Stomach (tissue), 9 donors: ENCODE measurements around the gene CBARP. TPM values are rescaled to one million over a fixed set of nuclear protein-coding genes. Genes with fewer than 3 reads are reported as not detected.

Experiments used
- DNase-seq, 2 donors: peaks; one replicate each; pipeline versions ENCODE4 v3.0.0 to v3.0.0-alpha.2; 2013 to 2019
- H3K27ac ChIP-seq, 5 donors: fragments of 200-600 bp in 4 of 5; sonication (generic) in 4 of 5; one replicate each; pipeline ENCODE4 v1.5.1; 2013 to 2019; ENCODE audit warnings: mild to moderate bottlenecking in 1 of 5, moderate library complexity in 1 of 5
- H3K27me3 ChIP-seq, 3 donors: fragments of 200-600 bp; sonication (generic); one replicate each; pipeline ENCODE4 v1.5.1; 2017 to 2019; ENCODE audit warnings: mixed run types in 1 of 3
- H3K36me3 ChIP-seq, 4 donors: fragments of 200-600 bp; sonication (generic); 1 replicate in 3 of 4; 2 replicates in 1 of 4; pipeline ENCODE4 v1.5.1; 2016 to 2019
- H3K4me1 ChIP-seq, 4 donors: fragments of 200-600 bp; sonication (generic); one replicate each; pipeline ENCODE4 v1.5.1; 2016 to 2019
- H3K4me3 ChIP-seq, 4 donors: fragments of 200-600 bp; sonication (generic) in 3 of 4; one replicate each; pipeline ENCODE4 v1.5.1; 2016 to 2019; ENCODE audit warnings: mild to moderate bottlenecking in 1 of 4
- H3K9me3 ChIP-seq, 4 donors: fragments of 200-600 bp; sonication (generic); one replicate each; pipeline ENCODE4 v1.5.1; 2016 to 2019
- EP300 ChIP-seq: sonication (generic); formaldehyde crosslinking; IDR thresholded peaks from one replicate; pipeline ENCODE4 v1.6.1; 2017; ENCODE audit warnings: antibody characterized with exemption
- POLR2A ChIP-seq, 4 donors: fragments of 450-650 bp; IDR thresholded peaks; one replicate each; pipeline ENCODE4 v1.6.1; 2016; ENCODE audit warnings: antibody characterized with exemption in 4 of 4, control low read depth in 2 of 4, mild to moderate bottlenecking in 1 of 4, moderate library complexity in 1 of 4
- POLR2AphosphoS5 ChIP-seq, 3 donors: sonication (generic); formaldehyde crosslinking; IDR thresholded peaks; one replicate each; pipeline ENCODE4 v1.6.1; 2016; ENCODE audit warnings: antibody characterized with exemption in 3 of 3
- WGBS, 5 donors: extraction: QIAGEN DNeasy Blood & Tissue Kit in 3 of 5; methylation state at CpG; one replicate each; pipeline versions ENCODE4 v1.1.5 to v1.1.7; 2013 to 2018; 5-methylcytosine and 5-hydroxymethylcytosine counted together
- intact Hi-C: fragments of 100-400 bp; cut with DNase I; formaldehyde crosslinking; loops from one replicate; pipeline ENCODE4 v1.15.1; 2023; ENCODE audit warnings: low total_unique reads
- polyA plus RNA-seq, 3 donors: library from polyadenylated mRNA; stranded (reverse); fragments of 200-250 nt; gene quantifications; one replicate each; pipeline ENCODE4 v1.2.3, GENCODE V29; 2013
- total RNA-seq, 5 donors: library from RNA; depleted of rRNA; stranded (reverse); fragments of >200 nt; gene quantifications; one replicate each; pipeline versions ENCODE4 v1.1.0 to v1.2.3, GENCODE V29; 2014 to 2016
- TF ChIP-seq, protein P1 (sequence below), 7 experiments: fragments of 450-650 bp in 4 of 7; fragments of 200-600 bp in 3 of 7; sonication (generic) in 3 of 7; IDR thresholded peaks; one replicate each; pipeline ENCODE4 v1.5.1; 2016 to 2019; ENCODE audit warnings: antibody characterized with exemption in 7 of 7, control low read depth in 2 of 7, mild to moderate bottlenecking in 1 of 7
- donor health status: healthy with polysubstance abuse.
- donor health status: Bipolar disorder and iron deficiency.
- donor health status: healthy.

CBARP gene
- total and polyA plus RNA-seq, 8 donors: 0.19 to 8.9 (median 0.78) TPM; not detected in 4

DNA sequence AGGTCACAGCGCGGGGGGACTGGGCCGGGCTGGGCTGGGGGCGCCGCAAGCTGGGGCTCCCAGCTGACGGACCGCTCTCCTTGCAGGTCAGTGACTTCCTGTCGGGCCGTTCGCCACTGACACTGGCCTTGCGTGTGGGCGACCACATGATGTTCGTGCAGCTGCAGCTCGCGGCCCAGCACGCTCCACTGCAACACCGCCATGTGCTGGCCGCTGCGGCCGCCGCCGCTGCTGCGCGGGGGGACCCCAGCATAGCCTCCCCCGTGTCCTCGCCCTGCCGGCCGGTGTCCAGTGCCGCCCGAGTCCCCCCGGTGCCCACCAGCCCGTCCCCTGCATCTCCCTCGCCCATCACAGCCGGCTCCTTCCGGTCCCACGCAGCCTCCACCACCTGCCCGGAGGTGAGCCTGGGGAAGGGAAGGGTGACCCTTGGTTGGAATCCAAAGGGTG, 16.3 kb upstream of the CBARP start:
- H3K27ac ChIP-seq: peak overlapping the region; percentile 80 to 100 (median 100)
- TF ChIP-seq, protein P1, sequence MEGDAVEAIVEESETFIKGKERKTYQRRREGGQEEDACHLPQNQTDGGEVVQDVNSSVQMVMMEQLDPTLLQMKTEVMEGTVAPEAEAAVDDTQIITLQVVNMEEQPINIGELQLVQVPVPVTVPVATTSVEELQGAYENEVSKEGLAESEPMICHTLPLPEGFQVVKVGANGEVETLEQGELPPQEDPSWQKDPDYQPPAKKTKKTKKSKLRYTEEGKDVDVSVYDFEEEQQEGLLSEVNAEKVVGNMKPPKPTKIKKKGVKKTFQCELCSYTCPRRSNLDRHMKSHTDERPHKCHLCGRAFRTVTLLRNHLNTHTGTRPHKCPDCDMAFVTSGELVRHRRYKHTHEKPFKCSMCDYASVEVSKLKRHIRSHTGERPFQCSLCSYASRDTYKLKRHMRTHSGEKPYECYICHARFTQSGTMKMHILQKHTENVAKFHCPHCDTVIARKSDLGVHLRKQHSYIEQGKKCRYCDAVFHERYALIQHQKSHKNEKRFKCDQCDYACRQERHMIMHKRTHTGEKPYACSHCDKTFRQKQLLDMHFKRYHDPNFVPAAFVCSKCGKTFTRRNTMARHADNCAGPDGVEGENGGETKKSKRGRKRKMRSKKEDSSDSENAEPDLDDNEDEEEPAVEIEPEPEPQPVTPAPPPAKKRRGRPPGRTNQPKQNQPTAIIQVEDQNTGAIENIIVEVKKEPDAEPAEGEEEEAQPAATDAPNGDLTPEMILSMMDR (IDR thresholded peaks at IDR 0.05): no peak
- no peak for TF ChIP-seq EP300
- peak; percentile 13 to 27 (median 25) for TF ChIP-seq POLR2AphosphoS5 (IDR thresholded peaks at IDR 0.05)
- no peak for TF ChIP-seq POLR2A (IDR thresholded peaks at IDR 0.05)
- no peaks in the 10 kb centered on the region for H3K9me3 ChIP-seq
- DNase-seq: peak in 1 of 2 donors; percentile 47
- intact Hi-C loops: no loop called here
- peaks cover 64 to 80% (median 75%) of the 10 kb centered on the region in 4 donors for H3K4me1 ChIP-seq
- H3K36me3 ChIP-seq: peaks cover 57 to 69% (median 61%) of the 10 kb centered on the region in 4 donors
- no peaks in the 10 kb centered on the region for H3K27me3 ChIP-seq
- 64 to 75% (median 73%) methylated on average over 8 to 37 of the region's 37 CpGs for WGBS, 5 donors
- H3K4me3 ChIP-seq: peak overlapping the region; percentile 68 to 94 (median 84)

DNA sequence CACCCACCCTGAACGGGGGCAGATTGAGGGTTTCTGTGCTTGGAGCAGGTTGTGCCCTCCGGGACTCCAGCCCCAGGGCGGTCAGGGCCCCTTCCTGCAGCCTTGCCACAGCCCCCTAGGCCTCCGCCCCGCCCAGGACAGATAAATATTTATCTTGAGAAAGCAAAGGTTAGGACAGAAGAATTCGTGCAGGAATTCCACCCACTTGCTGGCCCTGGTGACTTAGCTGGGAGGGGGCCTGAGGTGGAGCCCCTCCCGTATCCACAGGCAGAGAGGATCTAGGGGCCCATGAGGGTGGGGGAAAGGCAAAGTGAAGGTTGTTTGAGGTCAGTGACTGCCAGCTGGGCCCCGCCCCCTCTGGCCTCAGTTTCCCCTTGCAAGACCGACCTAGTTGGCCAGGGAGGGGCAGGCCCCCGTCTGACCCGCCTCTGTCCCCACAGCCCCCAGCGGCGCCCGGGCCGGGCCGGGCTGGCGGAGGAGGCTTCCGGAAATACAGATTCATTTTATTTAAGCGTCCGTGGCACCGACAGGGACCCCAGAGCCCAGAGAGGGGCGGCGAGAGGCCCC, 15.8 kb upstream of the CBARP start:
- H3K36me3 ChIP-seq: peaks cover 56 to 69% (median 61%) of the 10 kb centered on the region in 4 donors
- peak overlapping the region; percentile 68 to 94 (median 84) for H3K4me3 ChIP-seq
- no peaks in the 10 kb centered on the region for H3K27me3 ChIP-seq
- no peak for TF ChIP-seq POLR2A (IDR thresholded peaks at IDR 0.05)
- TF ChIP-seq POLR2AphosphoS5 (IDR thresholded peaks at IDR 0.05): peak; percentile 5 to 58 (median 35)
- 27 to 35% (median 32%) methylated on average over 6 to 23 of the region's 23 CpGs for WGBS, 5 donors
- intact Hi-C loops: no loop called here
- DNase-seq: no peak
- H3K9me3 ChIP-seq: no peaks in the 10 kb centered on the region
- peaks cover 59 to 75% (median 70%) of the 10 kb centered on the region in 4 donors for H3K4me1 ChIP-seq
- peak overlapping the region; percentile 80 to 100 (median 100) for H3K27ac ChIP-seq

DNA sequence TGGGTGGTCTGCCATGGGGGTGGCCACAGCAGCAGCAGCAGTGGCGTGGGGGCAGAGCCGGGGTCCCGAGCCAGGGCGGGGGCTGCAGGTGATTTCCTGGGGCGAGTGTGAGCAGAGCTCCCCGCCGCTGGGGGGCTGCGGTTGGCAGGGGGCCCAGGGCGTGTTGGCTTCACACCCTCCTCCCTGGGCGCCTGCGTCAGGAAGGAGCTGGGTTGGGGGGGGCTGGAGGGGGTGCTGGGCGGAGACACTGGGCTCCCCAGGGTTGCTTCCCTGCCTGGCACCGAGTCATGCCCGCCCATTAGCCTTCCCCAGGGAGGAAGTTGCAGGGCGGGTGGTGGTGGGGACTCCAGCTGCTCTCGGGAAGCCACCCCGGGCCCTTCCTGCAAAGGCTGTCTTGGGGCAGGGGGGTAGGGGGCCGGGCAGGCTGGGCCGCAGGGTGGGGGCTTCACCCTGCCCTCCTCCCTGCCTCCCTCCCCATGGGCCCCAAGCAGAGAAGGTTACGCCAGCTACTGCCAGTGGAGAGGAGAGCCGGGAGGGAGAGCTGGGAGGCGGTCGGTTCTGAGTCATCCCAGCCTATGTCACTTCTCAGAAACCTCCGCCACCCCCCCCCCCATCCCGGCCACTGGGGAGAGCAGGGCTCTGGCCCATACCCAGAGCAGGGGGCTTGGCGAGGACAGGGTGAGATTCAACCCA, 15.2 kb upstream of the CBARP start:
- Histone ChIP-seq H3K4me1 (peaks cover 56 to 71% (median 66%) of the 10 kb centered on the region in 4 donors), H3K27me3 (no peaks in the 10 kb centered on the region), H3K4me3 (peak overlapping the region; percentile 68 to 94 (median 84)), H3K36me3 (peaks cover 50 to 63% (median 57%) of the 10 kb centered on the region in 4 donors), H3K27ac (peak overlapping the region; percentile 80 to 100 (median 100)), H3K9me3 (no peaks in the 10 kb centered on the region)
- 0 to 2% (median 1%) methylated on average over 10 to 26 of the region's 26 CpGs for WGBS, 5 donors
- intact Hi-C loops: no loop called here
- peak; percentile 90 to 94 for DNase-seq
- TF ChIP-seq POLR2A (IDR thresholded peaks at IDR 0.05) (no peak), POLR2AphosphoS5 (IDR thresholded peaks at IDR 0.05) (peak; percentile 29 to 76 (median 70)), EP300 (peak; percentile 50)
- TF ChIP-seq, protein P1 (IDR thresholded peaks at IDR 0.05): peak in 2 of 7 experiments; percentile 11 to 31

DNA sequence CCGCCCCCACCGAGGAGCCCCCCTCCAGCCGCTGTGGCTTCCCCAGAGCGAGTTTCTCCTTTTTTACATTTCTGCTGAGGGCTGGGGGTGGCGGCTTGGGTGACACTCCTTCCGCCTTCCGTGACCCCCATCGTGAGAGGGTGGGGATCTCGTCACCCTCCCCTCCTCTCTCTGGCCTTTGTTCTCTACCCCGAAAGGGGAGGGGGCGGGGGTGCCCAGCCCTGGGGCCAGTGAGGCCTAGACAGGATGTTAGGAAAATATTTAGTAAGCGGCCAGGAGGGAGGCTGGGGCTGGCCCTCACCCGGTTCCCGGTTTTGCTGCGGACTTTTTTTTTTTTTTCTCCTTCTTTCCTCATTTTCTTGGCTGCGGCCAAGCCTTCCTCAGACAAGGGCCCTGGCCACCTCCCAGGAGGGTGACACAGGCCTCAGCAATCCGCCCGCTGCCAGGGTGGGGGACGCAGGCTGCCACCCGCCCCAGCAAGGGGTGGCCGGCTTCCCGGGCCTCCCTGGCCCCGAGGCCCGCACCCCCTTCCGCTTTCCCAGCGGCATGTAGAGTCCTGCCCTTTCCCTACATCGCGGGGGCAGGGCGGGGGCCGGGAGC, 14.5 kb upstream of the CBARP start:
- H3K36me3 ChIP-seq: peaks cover 43 to 57% (median 51%) of the 10 kb centered on the region in 4 donors
- H3K27ac ChIP-seq: peak overlapping the region; percentile 80 to 100 (median 100)
- peaks cover 56 to 71% (median 66%) of the 10 kb centered on the region in 4 donors for H3K4me1 ChIP-seq
- peak overlapping the region; percentile 68 to 94 (median 84) for H3K4me3 ChIP-seq
- intact Hi-C loops: no loop called here
- H3K27me3 ChIP-seq: no peaks in the 10 kb centered on the region
- DNase-seq: peak; percentile 92 to 94
- H3K9me3 ChIP-seq: no peaks in the 10 kb centered on the region
- 1 to 2% (median 1%) methylated on average over 19 to 30 of the region's 30 CpGs for WGBS, 5 donors
- no peak for TF ChIP-seq POLR2A (IDR thresholded peaks at IDR 0.05)
- TF ChIP-seq POLR2AphosphoS5 (IDR thresholded peaks at IDR 0.05): peak in 2 of 3 donors; percentile 48 to 78
- TF ChIP-seq, protein P1 (IDR thresholded peaks at IDR 0.05): no peak
- peak; percentile 15 for TF ChIP-seq EP300
